Tongue (tissue), 2 donors: ENCODE data around the gene MCOLN3. TPM values are rescaled to one million over a fixed set of nuclear protein-coding genes. Genes with fewer than 3 reads are reported as not detected.
A peak's percentile ranks its signal among the peaks of the same experiment; 100 is the strongest.

ENCODE experiments used
- DNase-seq: peaks from one replicate; pipeline ENCODE4 v3.0.0-alpha.2; 2015
- total RNA-seq: library from RNA; depleted of rRNA; stranded (reverse); fragments of >200 nt; gene quantifications from one replicate; pipeline ENCODE4 v1.2.3, GENCODE V29; 2014

The MCOLN3 gene, protein sequence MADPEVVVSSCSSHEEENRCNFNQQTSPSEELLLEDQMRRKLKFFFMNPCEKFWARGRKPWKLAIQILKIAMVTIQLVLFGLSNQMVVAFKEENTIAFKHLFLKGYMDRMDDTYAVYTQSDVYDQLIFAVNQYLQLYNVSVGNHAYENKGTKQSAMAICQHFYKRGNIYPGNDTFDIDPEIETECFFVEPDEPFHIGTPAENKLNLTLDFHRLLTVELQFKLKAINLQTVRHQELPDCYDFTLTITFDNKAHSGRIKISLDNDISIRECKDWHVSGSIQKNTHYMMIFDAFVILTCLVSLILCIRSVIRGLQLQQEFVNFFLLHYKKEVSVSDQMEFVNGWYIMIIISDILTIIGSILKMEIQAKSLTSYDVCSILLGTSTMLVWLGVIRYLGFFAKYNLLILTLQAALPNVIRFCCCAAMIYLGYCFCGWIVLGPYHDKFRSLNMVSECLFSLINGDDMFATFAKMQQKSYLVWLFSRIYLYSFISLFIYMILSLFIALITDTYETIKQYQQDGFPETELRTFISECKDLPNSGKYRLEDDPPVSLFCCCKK
- 0.62 TPM for total RNA-seq

GRCh38 chr1:85048296-85049064 is at the start of gene MCOLN3:
MCOLN3 (minus strand) TSS chr1:85048500; CDS start chr1:85045360, 3,140 bp downstream.
- DNase-seq: peak; percentile 37

- DNase-seq: no peak
Measured at GRCh38 chr1:85093644-85094043, 45.3 kb upstream of the MCOLN3 start.

GRCh38 chr1:85091671-85092280 is 43.5 kb upstream of the MCOLN3 start:
- peak; percentile 24 for DNase-seq

DNA sequence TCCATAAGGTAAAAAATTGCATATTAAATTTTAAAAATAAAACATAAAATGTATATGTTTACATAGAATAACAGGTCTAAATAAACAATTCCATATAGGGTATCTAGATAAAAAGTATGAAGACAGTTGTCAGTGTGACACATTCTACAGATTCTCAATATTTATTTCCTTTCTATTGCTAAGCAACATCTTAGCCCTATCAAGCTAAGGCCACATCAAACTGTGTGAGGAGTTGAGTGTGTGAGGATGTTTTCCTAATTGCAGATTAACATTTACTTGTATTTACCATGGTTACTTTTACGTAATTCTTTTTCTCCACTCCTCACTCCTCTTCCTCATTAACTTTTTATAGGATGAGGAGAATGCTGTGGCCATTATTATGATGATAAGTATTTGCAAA is 41.9 kb upstream of the MCOLN3 start:
- no peak for DNase-seq

GRCh38 chr1:85089203-85089602 is 40.9 kb upstream of the MCOLN3 start:
- DNase-seq: no peak

- DNase-seq: no peak
Measured at GRCh38 chr1:85088408-85088784, 40.1 kb upstream of the MCOLN3 start.

DNA sequence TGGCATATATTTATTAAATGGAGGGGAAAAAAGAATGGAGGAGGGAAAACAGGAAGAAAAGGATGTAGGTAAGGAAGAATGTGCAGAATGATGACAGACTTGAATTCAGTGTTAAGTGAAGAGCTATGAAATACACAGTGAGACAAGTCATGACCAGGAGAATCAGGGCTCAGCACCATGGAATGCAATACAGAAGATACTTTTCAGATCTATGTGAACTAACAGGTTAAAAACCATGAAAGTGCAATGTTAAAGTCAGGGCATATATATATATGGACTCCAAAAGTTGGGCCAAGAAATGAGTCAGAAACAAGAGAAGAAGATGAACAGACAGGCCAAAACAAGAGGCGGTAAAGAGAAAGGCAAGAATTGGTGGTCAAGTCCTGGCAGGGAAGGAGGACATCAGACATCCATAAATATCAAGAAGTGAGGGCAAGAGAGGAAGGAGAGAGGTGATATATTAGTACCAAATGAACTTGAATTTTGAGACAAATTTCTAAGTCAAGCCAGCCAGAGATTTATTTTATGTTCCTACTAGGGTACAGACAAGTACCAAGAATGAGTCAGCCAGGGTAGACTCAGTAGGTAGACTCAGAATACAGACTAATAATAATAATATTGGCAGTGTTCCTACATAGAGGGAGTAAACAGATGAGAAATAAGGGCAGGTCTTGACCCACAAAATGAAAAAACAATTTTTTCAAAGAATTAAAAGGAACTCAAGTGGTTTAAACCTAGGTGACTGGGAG is 39.5 kb upstream of the MCOLN3 start:
- DNase-seq: no peak

GRCh38 chr1:85085417-85085816 is 37.1 kb upstream of the MCOLN3 start:
- no peak for DNase-seq

- no peak for DNase-seq
Measured at GRCh38 chr1:85078903-85079302, 30.6 kb upstream of the MCOLN3 start.

- no peak for DNase-seq
Measured at GRCh38 chr1:85074365-85074964, 26.2 kb upstream of the MCOLN3 start.

- no peak for DNase-seq
Measured at GRCh38 chr1:85070972-85071492, 22.7 kb upstream of the MCOLN3 start.

DNA sequence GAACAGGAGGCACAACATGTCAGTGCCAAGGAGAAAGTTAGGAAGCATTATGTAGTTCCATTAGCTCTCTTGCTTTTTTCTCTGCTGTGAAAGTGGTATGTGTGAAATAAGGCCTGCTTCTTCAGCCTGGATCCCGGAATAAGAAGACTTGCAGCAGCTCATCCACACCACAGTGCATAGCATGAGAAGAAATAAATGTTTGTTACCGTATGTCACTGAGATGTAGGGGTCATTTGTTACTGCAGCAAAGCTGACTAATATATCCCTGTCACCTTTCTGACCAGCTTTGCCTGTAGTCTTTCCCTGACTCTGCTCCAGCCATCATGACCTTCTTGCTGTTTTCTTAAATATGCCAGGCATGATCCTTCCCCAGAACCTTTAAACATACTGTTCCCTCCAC is 20.5 kb upstream of the MCOLN3 start:
- no peak for DNase-seq

GRCh38 chr1:85065550-85065949 is 17.2 kb upstream of the MCOLN3 start:
- DNase-seq: no peak

GRCh38 chr1:85062425-85063026 is 14.2 kb upstream of the MCOLN3 start:
- DNase-seq: no peak

GRCh38 chr1:85061711-85062424 is 13.6 kb upstream of the MCOLN3 start:
- peak; percentile 99 for DNase-seq

DNA sequence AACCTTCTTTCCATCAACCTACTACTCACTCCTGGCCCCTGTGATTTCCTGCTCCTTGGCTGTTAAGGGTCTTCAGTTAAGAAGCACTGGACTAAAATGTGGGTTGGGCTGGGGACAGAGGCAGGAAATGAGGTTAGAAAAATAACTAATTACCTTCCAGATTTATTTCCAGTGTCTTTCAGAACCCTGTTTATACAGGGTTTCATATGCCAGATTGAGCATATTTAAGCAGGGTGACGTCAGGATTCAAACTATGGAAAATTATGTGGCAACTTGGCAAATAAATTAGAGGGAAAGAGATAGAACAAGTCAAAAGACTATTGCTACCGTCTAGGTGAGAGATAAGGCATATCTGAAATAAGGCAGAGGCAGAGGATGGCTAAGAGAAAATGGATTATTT is 11.7 kb upstream of the MCOLN3 start:
- DNase-seq: no peak

- no peak for DNase-seq
Measured at GRCh38 chr1:85059563-85059962, 11.3 kb upstream of the MCOLN3 start.

DNA sequence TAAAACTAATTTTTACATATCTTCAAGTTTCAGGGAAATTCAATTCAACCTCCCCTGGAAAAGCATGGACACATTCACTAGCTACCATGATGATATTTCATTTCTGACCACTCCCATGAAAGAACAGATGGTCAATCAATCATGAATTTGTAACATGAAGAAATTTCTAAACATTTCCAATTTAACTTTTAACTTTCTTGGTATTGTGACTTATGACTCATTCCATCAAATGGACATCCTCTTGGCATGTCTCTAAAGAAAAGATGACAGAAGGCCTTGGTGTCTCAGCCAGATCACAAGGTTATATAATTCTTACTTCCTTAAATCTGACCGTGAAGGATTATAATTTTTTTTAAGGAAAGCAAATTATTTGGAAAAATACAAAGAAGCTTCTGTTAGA is 10.5 kb upstream of the MCOLN3 start:
- no peak for DNase-seq

DNA sequence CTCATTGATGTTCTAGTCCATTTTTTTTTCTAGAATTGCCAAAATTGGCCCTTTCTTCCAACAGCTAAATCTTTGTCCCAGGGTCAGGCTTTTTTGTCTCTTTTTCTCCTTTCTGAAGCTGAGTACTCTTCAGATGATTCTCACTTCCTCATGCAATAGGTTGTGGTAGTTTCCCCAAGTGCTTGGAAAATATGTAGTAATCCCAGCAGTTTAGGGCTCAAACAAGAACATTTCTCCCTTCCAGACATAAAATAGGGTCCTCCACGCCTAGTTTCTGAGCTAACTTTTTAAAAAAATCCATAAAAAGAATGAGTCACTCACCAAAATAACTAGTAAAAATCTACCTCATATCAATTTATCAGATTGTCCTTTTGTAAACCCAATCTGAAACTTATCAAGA is 10.0 kb upstream of the MCOLN3 start:
- DNase-seq: no peak

- no peak for DNase-seq
Measured at GRCh38 chr1:85054664-85055063, 6.4 kb upstream of the MCOLN3 start.
